NT2/D1 (cell line): Measurements from ENCODE around the gene SLC9A9.

Experiments
- DNase-seq: peaks from one replicate; pipeline ENCODE4 v3.0.0-alpha.2; 2011; ENCODE audit warnings: low read depth, low spot score
- H3K27me3 ChIP-seq: 2 replicates; pipeline ENCODE4 v1.6.0; 2011; ENCODE audit warnings: mild to moderate bottlenecking; ENCODE audit not compliant: insufficient read length, insufficient read depth
- H3K36me3 ChIP-seq: 2 replicates; pipeline ENCODE4 v1.6.1; 2011; ENCODE audit warnings: mild to moderate bottlenecking, low read length, mixed read lengths; ENCODE audit not compliant: insufficient read depth, insufficient read length
- H3K4me1 ChIP-seq: 2 replicates; pipeline ENCODE4 v1.5.1; 2011; ENCODE audit not compliant: insufficient read depth, insufficient read length
- H3K4me3 ChIP-seq: 2 replicates; pipeline ENCODE4 v1.5.1; 2011; ENCODE audit warnings: low read depth; ENCODE audit not compliant: insufficient read length
- H3K9ac ChIP-seq: 2 replicates; pipeline ENCODE4 v1.6.0; 2011; ENCODE audit warnings: low read depth; ENCODE audit not compliant: insufficient read length
- H3K9me3 ChIP-seq: 2 replicates; pipeline ENCODE4 v1.5.1; 2011; ENCODE audit warnings: mild to moderate bottlenecking, low read length; ENCODE audit not compliant: insufficient read depth
- SUZ12 ChIP-seq: IDR thresholded peaks from 2 replicates; pipeline ENCODE4 v1.6.1; 2011; ENCODE audit not compliant: insufficient read length, insufficient read depth; ENCODE audit errors: extremely low read depth
- YY1 ChIP-seq: IDR thresholded peaks from 2 replicates; pipeline ENCODE4 v1.6.1; 2011; ENCODE audit not compliant: insufficient read length, insufficient read depth
- ZNF274 ChIP-seq: IDR thresholded peaks from 2 replicates; pipeline ENCODE4 v1.6.1; 2011; ENCODE audit warnings: mild to moderate bottlenecking, low read depth, low read length

Gene SLC9A9

GRCh38 chr3:143455480-143455879 is 392.8 kb downstream of the SLC9A9 start:
- TF ChIP-seq YY1 = no peak
- no peak for TF ChIP-seq ZNF274
- TF ChIP-seq SUZ12 = no peak
- DNase-seq = no peak
- Histone ChIP-seq H3K36me3 (no peaks in the 10 kb centered on the region), H3K4me1 (no peaks in the 10 kb centered on the region), H3K9me3 (no peaks in the 10 kb centered on the region), H3K4me3 (no peak overlapping the region), H3K27me3 (no peaks in the 10 kb centered on the region), H3K9ac (no peak overlapping the region)

DNA sequence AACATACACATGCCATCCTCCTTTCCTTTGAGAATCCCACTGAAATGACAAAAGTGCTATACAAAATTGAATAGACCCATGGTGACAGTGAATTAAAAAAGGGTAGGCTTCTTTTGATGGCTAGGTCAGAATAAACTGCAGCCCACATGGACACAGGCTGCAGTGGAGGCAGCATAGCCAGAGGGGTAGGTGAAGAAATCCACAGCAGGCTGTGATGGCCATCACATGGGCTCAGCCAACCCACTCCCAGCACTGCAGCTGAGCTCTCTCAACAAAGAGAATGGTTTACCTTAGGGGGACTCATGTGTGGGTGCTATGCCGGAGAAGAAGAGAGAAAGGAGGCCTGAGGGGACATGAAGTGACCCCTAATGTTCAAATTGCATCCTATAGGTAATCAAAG is 397.6 kb downstream of the SLC9A9 start:
- Histone ChIP-seq H3K4me1 (no peaks in the 10 kb centered on the region), H3K9ac (no peak overlapping the region), H3K27me3 (no peaks in the 10 kb centered on the region), H3K4me3 (no peak overlapping the region), H3K9me3 (no peaks in the 10 kb centered on the region), H3K36me3 (no peaks in the 10 kb centered on the region)
- no peak for TF ChIP-seq ZNF274
- no peak for TF ChIP-seq YY1
- TF ChIP-seq SUZ12 = no peak
- no peak for DNase-seq

DNA sequence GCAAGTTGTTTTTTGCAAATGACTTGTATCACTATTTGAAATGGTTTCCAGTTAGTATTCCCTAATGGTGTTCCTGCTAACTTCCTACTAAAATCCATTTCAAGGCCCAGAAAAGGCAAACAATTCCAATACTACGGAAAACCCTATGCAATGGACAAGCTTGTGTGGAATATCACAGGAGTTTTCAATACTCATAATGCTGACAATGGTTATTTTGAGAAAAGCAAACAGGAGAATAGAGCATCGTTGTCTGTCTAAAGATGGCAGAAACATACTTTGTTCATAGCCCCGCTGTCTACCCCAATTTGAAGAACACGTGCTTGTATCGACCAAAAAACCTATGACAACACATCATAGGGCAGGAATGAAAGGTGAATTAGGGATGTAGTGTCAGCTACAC is 400.8 kb downstream of the SLC9A9 start:
- no peaks in the 10 kb centered on the region for H3K4me1 ChIP-seq
- no peaks in the 10 kb centered on the region for H3K36me3 ChIP-seq
- no peak overlapping the region for H3K4me3 ChIP-seq
- no peak for TF ChIP-seq ZNF274
- TF ChIP-seq YY1 = no peak
- TF ChIP-seq SUZ12 = no peak
- no peaks in the 10 kb centered on the region for H3K27me3 ChIP-seq
- H3K9me3 ChIP-seq = no peaks in the 10 kb centered on the region
- no peak overlapping the region for H3K9ac ChIP-seq
- DNase-seq = no peak

DNA sequence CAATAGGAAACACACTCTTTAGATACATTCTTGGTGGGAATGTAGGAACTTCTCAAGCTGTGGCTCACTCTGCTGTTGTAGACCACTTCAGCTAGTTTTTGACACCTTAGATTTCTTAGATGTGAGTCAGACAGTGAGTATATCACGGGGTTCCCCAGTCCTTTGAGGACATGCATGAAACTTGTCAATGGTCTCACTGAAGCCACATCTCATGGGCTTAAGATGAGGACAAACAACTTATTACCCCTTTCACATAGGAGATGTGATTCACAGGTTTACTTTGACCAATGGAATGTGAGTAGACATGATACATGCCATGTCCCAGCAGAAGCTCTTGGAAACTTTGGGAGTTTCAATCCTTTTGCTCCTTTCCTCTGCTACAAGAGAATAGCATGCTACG is 403.1 kb downstream of the SLC9A9 start:
- Histone ChIP-seq H3K9ac (no peak overlapping the region), H3K9me3 (no peaks in the 10 kb centered on the region), H3K4me1 (no peaks in the 10 kb centered on the region), H3K36me3 (no peaks in the 10 kb centered on the region), H3K27me3 (no peaks in the 10 kb centered on the region), H3K4me3 (no peak overlapping the region)
- DNase-seq = no peak
- no peak for TF ChIP-seq YY1
- no peak for TF ChIP-seq SUZ12
- no peak for TF ChIP-seq ZNF274

DNA sequence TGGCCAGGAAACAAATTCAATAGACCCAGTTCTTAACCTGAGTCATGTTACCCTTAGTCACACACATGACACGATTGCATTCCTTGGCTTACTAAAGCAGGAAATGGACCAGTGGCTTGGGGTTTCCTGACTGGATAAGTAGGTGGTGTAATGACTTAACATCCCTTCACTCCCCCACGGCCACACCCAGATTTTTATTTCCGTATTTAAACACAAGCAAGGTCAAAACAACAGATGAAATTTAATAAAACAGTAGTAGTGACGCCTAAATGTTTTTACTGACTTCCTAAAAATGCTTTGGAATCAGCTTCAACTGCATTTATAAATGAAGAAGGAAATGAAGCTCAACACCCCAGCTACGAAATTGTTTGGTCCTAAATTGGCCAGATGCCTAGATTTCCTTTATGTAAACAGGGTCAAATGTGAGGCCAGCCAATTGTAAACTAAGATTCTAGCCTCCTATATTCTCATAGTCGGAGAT is 404.4 kb downstream of the SLC9A9 start:
- Histone ChIP-seq H3K36me3 (no peaks in the 10 kb centered on the region), H3K4me1 (peaks cover 4% of the 10 kb centered on the region), H3K9ac (no peak overlapping the region), H3K27me3 (no peaks in the 10 kb centered on the region), H3K4me3 (no peak overlapping the region), H3K9me3 (no peaks in the 10 kb centered on the region)
- TF ChIP-seq SUZ12 (no peak), YY1 (no peak), ZNF274 (no peak)
- no peak for DNase-seq

DNA sequence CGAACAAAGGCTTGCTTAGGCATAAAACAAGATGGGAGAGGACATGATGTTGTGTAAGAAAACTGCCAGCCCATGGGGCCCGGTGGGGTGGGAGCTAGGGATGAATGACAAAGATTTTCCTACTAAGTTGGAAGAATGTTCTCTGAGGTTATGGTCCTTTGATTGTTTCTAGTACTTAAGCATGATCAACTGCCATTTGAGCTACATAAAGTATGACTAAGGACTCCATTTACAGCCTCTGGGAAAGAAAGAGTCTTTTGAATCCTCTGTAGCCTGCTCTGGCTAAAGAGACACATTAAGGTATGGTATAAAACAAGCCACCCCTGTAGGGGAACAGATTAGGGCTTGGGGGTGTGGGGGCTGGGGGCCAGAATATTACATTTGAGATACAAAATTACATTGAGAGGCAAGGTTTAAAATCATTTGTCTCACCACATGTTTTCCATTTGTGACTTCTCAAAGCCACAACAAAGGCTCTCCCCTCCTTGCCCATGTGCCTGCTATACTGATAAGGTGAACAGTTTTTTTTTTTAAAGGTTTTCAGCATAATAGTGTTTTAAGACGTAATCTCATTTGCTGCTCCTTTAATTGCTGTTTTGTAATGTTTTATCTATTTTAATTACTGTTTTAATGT is 405.3 kb downstream of the SLC9A9 start:
- no peak for DNase-seq

GRCh38 chr3:143441516-143442171 is 406.6 kb downstream of the SLC9A9 start:
- TF ChIP-seq YY1 (no peak), SUZ12 (no peak), ZNF274 (no peak)
- no peaks in the 10 kb centered on the region for H3K27me3 ChIP-seq
- no peak overlapping the region for H3K9ac ChIP-seq
- no peak overlapping the region for H3K4me3 ChIP-seq
- DNase-seq = no peak
- no peaks in the 10 kb centered on the region for H3K9me3 ChIP-seq
- H3K36me3 ChIP-seq = no peaks in the 10 kb centered on the region
- H3K4me1 ChIP-seq = peaks cover 4% of the 10 kb centered on the region

More for the DNA sequence above, 405.3 kb downstream of the SLC9A9 start:
- Histone ChIP-seq H3K9ac (no peak overlapping the region), H3K9me3 (no peaks in the 10 kb centered on the region), H3K4me3 (no peak overlapping the region), H3K36me3 (no peaks in the 10 kb centered on the region), H3K4me1 (peaks cover 4% of the 10 kb centered on the region), H3K27me3 (no peaks in the 10 kb centered on the region)
- TF ChIP-seq ZNF274 (no peak), YY1 (no peak), SUZ12 (no peak)

GRCh38 chr3:143439817-143440216 is 408.5 kb downstream of the SLC9A9 start:
- Histone ChIP-seq H3K36me3 (no peaks in the 10 kb centered on the region), H3K27me3 (no peaks in the 10 kb centered on the region), H3K4me3 (no peak overlapping the region), H3K9me3 (no peaks in the 10 kb centered on the region), H3K9ac (no peak overlapping the region), H3K4me1 (peaks cover 4% of the 10 kb centered on the region)
- TF ChIP-seq SUZ12 = no peak
- TF ChIP-seq YY1 = no peak
- TF ChIP-seq ZNF274 = no peak
- DNase-seq = no peak
